HG02610 (cell line): Measurements from ENCODE around the gene RNF8.
"Not testable (repeated sequence)": the region's sequence is repeated elsewhere in the genome, so short reads cannot be mapped to it uniquely, and the experiment has no call there.

Experiments used
- ATAC-seq: cut with Tn5 transposase; IDR thresholded peaks from one replicate; pipeline ENCODE4 v1.9.1; 2021; ENCODE audit warnings: mild to moderate bottlenecking, moderate library complexity; ENCODE audit not compliant: unreplicated experiment

RNF8 gene

GRCh38 chr6:37321101-37321500 lies 32.7 kb upstream of the RNF8 start:
- no peak for ATAC-seq

- no peak for ATAC-seq
Measured at GRCh38 chr6:37321516-37322415, 32.0 kb upstream of the RNF8 start.

- ATAC-seq = no peak
Measured at GRCh38 chr6:37323580-37323979, 30.2 kb upstream of the RNF8 start.

GRCh38 chr6:37324131-37325033 lies 29.4 kb upstream of the RNF8 start:
- no peak for ATAC-seq

- ATAC-seq = not testable (repeated sequence)
Measured at GRCh38 chr6:37330345-37330744, 23.4 kb upstream of the RNF8 start.

- ATAC-seq = no peak
Measured at GRCh38 chr6:37331047-37331446, 22.7 kb upstream of the RNF8 start.

GRCh38 chr6:37332894-37333293 lies 20.9 kb upstream of the RNF8 start:
- no peak for ATAC-seq

- no peak for ATAC-seq
Measured at GRCh38 chr6:37334047-37334446, 19.7 kb upstream of the RNF8 start.

- ATAC-seq = not testable (repeated sequence)
Measured at GRCh38 chr6:37338317-37338716, 15.5 kb upstream of the RNF8 start.

GRCh38 chr6:37338745-37339255 lies 15.0 kb upstream of the RNF8 start:
- ATAC-seq = no peak

GRCh38 chr6:37339741-37340638 lies 13.8 kb upstream of the RNF8 start:
- no peak for ATAC-seq

- ATAC-seq = no peak
Measured at GRCh38 chr6:37340639-37340943, 13.2 kb upstream of the RNF8 start.

- no peak for ATAC-seq
Measured at GRCh38 chr6:37343248-37343647, 10.5 kb upstream of the RNF8 start.

GRCh38 chr6:37344308-37344707 lies 9.5 kb upstream of the RNF8 start:
- no peak for ATAC-seq

- ATAC-seq = not testable (repeated sequence)
Measured at GRCh38 chr6:37345804-37346203, 8.0 kb upstream of the RNF8 start.

GRCh38 chr6:37347177-37347576 lies 6.6 kb upstream of the RNF8 start:
- ATAC-seq = no peak

GRCh38 chr6:37347670-37348111 lies 6.1 kb upstream of the RNF8 start:
- ATAC-seq = no peak

- ATAC-seq = no peak
Measured at GRCh38 chr6:37351027-37351426, 2.8 kb upstream of the RNF8 start.

- no peak for ATAC-seq
Measured at GRCh38 chr6:37352384-37352783, 1.4 kb upstream of the RNF8 start.

- no peak for ATAC-seq
Measured at GRCh38 chr6:37354526-37355384, 972 bp downstream of the RNF8 start.
